K562 (cell line): ENCODE measurements around the gene KRTAP10-9. TPM values are rescaled to one million over a fixed set of nuclear protein-coding genes. Genes with fewer than 3 reads are reported as not detected.

Experiments
- EZH2 ChIP-seq: IDR thresholded peaks from 2 replicates; pipeline ENCODE4 v1.6.1; 2012; ENCODE audit warnings: low read depth, mild to moderate bottlenecking, inconsistent platforms, low read length, borderline replicate concordance
- HNRNPK ChIP-seq: fragments of 200-400 bp; formaldehyde crosslinking; IDR thresholded peaks from one replicate; pipeline ENCODE4 v1.6.1; 2018; ENCODE audit warnings: mild to moderate bottlenecking, low read depth, low read length; ENCODE audit not compliant: poor library complexity, severe bottlenecking
- MGA ChIP-seq: fragments of 450-650 bp; IDR thresholded peaks from 2 replicates; pipeline ENCODE4 v1.6.1; 2016; ENCODE audit warnings: mild to moderate bottlenecking, moderate library complexity
- PPARD ChIP-seq: fragments of 250-450 bp; sonication (Bioruptor Pico); IDR thresholded peaks from 2 replicates; pipeline ENCODE4 v1.8.0; 2022; ENCODE audit warnings: inconsistent platforms, mild to moderate bottlenecking, moderate library complexity
- TBP ChIP-seq: optimal IDR thresholded peaks from 2 replicates; pipeline ENCODE3; 2011; ENCODE audit warnings: low read depth, low read length, improper control_type of control experiment
- THRAP3 ChIP-seq: fragments of 450-650 bp; IDR thresholded peaks from 2 replicates; pipeline ENCODE4 v1.6.1; 2016; ENCODE audit warnings: mild to moderate bottlenecking, inconsistent platforms, borderline replicate concordance
- ZNF282 ChIP-seq: sonication (generic); formaldehyde crosslinking; IDR thresholded peaks from 2 replicates; pipeline ENCODE4 v1.8.1; 2023; ENCODE audit warnings: missing genetic modification reagents
- polyA plus RNA-seq, 8 experiments: library from polyadenylated mRNA; depleted of rRNA in 4 of 8; stranded (reverse) in 5 of 8; unstranded in 3 of 8; fragments of >200 nt; fragmentation: Nextera tagmentation in 2 of 8; fragmentation: Illumina TruSeq in 1 of 8; extraction: Ambion mirVana in 2 of 8; extraction: Trizol in 1 of 8; gene quantifications; 2 replicates each; pipeline versions ENCODE4 v1.2.1 to v1.2.3, GENCODE V29; 2011 to 2014; ENCODE audit warnings: inconsistent platforms in 1 of 8, missing spikeins in 1 of 8
- total RNA-seq, 7 experiments: library from RNA; depleted of rRNA in 6 of 7; stranded (reverse); fragments of >200 nt in 6 of 7; fragmentation: Illumina TruSeq in 2 of 7; extraction: Trizol in 2 of 7; gene quantifications; 2 replicates each; pipeline versions ENCODE4 v1.2.1 to v1.2.3, GENCODE V29; 2011 to 2021; ENCODE audit warnings: low replicate concordance in 1 of 7
- TF ChIP-seq, protein P1 (sequence below): sonication (generic); formaldehyde crosslinking; IDR thresholded peaks from 2 replicates; pipeline ENCODE4 v1.8.0; 2023; ENCODE audit warnings: missing genetic modification reagents, mild to moderate bottlenecking, borderline replicate concordance
- TF ChIP-seq, protein P2 (sequence below): sonication (generic); formaldehyde crosslinking; IDR thresholded peaks from 2 replicates; pipeline ENCODE4 v1.4.0; 2020; ENCODE audit warnings: mild to moderate bottlenecking, missing genetic modification reagents

Gene KRTAP10-9
- total and polyA plus RNA-seq, 9 of the 15 experiments (the other 6 are each of a cell fraction or from before 2014, with no cell fraction given) = not detected

DNA sequence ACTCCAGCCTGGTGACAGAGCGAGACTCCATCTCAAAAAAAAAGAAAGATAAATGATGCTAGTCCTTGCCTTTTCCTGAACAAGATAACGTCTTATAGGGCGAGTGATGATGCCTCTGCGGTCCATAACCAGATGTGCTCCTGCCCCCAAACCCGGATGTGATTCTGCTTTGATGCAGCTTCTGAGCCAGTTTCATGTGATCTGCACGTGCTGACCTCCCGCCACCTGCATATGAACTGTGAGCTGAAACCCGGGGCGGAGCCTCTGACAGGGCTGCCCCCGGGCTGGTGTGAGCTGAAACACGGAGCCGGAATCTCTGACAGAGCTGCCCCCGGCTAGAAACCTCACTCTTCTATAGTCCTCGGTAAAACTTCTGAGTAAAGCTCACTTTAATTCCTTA is 26.2 kb downstream of the KRTAP10-9 start (continued):
- TF ChIP-seq MGA (peak; percentile 80), THRAP3 (no peak), HNRNPK (no peak), PPARD (CRISPR knock-in tag) (no peak), EZH2 (no peak), ZNF282 (CRISPR knock-in tag) (no peak), TBP (no peak)
- TF ChIP-seq, protein P1, sequence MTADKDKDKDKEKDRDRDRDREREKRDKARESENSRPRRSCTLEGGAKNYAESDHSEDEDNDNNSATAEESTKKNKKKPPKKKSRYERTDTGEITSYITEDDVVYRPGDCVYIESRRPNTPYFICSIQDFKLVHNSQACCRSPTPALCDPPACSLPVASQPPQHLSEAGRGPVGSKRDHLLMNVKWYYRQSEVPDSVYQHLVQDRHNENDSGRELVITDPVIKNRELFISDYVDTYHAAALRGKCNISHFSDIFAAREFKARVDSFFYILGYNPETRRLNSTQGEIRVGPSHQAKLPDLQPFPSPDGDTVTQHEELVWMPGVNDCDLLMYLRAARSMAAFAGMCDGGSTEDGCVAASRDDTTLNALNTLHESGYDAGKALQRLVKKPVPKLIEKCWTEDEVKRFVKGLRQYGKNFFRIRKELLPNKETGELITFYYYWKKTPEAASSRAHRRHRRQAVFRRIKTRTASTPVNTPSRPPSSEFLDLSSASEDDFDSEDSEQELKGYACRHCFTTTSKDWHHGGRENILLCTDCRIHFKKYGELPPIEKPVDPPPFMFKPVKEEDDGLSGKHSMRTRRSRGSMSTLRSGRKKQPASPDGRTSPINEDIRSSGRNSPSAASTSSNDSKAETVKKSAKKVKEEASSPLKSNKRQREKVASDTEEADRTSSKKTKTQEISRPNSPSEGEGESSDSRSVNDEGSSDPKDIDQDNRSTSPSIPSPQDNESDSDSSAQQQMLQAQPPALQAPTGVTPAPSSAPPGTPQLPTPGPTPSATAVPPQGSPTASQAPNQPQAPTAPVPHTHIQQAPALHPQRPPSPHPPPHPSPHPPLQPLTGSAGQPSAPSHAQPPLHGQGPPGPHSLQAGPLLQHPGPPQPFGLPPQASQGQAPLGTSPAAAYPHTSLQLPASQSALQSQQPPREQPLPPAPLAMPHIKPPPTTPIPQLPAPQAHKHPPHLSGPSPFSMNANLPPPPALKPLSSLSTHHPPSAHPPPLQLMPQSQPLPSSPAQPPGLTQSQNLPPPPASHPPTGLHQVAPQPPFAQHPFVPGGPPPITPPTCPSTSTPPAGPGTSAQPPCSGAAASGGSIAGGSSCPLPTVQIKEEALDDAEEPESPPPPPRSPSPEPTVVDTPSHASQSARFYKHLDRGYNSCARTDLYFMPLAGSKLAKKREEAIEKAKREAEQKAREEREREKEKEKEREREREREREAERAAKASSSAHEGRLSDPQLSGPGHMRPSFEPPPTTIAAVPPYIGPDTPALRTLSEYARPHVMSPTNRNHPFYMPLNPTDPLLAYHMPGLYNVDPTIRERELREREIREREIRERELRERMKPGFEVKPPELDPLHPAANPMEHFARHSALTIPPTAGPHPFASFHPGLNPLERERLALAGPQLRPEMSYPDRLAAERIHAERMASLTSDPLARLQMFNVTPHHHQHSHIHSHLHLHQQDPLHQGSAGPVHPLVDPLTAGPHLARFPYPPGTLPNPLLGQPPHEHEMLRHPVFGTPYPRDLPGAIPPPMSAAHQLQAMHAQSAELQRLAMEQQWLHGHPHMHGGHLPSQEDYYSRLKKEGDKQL (CRISPR knock-in tag) = no peak
- TF ChIP-seq, protein P2, sequence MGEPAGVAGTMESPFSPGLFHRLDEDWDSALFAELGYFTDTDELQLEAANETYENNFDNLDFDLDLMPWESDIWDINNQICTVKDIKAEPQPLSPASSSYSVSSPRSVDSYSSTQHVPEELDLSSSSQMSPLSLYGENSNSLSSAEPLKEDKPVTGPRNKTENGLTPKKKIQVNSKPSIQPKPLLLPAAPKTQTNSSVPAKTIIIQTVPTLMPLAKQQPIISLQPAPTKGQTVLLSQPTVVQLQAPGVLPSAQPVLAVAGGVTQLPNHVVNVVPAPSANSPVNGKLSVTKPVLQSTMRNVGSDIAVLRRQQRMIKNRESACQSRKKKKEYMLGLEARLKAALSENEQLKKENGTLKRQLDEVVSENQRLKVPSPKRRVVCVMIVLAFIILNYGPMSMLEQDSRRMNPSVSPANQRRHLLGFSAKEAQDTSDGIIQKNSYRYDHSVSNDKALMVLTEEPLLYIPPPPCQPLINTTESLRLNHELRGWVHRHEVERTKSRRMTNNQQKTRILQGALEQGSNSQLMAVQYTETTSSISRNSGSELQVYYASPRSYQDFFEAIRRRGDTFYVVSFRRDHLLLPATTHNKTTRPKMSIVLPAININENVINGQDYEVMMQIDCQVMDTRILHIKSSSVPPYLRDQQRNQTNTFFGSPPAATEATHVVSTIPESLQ (CRISPR knock-in tag) = no peak
